ENCODE measurements around the gene NCCRP1. TPM values are rescaled to one million over a fixed set of nuclear protein-coding genes. Genes with fewer than 3 reads are reported as not detected.

NCCRP1 gene
- total RNA-seq, 2 experiments from 2014 or later, result not detected

GRCh38 chr19:39148939-39149529 lies 47.7 kb upstream of the NCCRP1 start:
- H3K36me3 ChIP-seq (ENCODE audit: insufficient read depth, low read length), result peaks cover 6% of the 10 kb centered on the region
- H3K79me2 ChIP-seq (ENCODE audit: insufficient read depth, low read depth, low read length), result peaks cover 10% of the 10 kb centered on the region; the same call in 1 of the 2 replicates
- no peak overlapping the region for H3K4me3 ChIP-seq (ENCODE audit: low read depth, low read length, poor library complexity, severe bottlenecking)
- no peak overlapping the region for H3K27ac ChIP-seq (ENCODE audit: low read depth, low read length, poor library complexity, severe bottlenecking)
- POLR2A ChIA-PET, result no interaction called here
- no peaks in the 10 kb centered on the region for H3K9me2 ChIP-seq (ENCODE audit: insufficient read depth, low read length)
- no peak for TF ChIP-seq EZH2phosphoT487 (IDR thresholded peaks at IDR 0.05; ENCODE audit: borderline replicate concordance, low read depth, low read length)
- TF ChIP-seq CTCF (conservative IDR thresholded peaks at IDR 0.05; ENCODE audit: low read length), result no peak
- H4K20me1 ChIP-seq (ENCODE audit: insufficient read depth, low read length), result no peaks in the 10 kb centered on the region
- CTCF ChIA-PET (ENCODE audit: unreplicated experiment), result interaction anchor here (0.6 kb wide), 1 partner anchor 20 kb away, joined by 3 read pairs; no protein-coding TSS in a partner anchor
- intact Hi-C loops (cut with micrococcal nuclease; ENCODE audit: unreplicated experiment), result no loop called here
- BruUV-seq (replicated peaks), result no TSS peak
- no peaks in the 10 kb centered on the region for H3K9me3 ChIP-seq (ENCODE audit: low read length)
- DNase-seq (ENCODE audit: low spot score), result no peak
- no peak overlapping the region for H2AFZ ChIP-seq (ENCODE audit: low read length)
- H3K4me2 ChIP-seq (ENCODE audit: low read length), result no peak overlapping the region
- no peaks in the 10 kb centered on the region for H3K4me1 ChIP-seq (ENCODE audit: insufficient read depth, low read length, poor library complexity, severe bottlenecking)

GRCh38 chr19:39150235-39150634 lies 46.5 kb upstream of the NCCRP1 start:
- TF ChIP-seq CTCF (conservative IDR thresholded peaks at IDR 0.05; ENCODE audit: low read length) (no peak), EZH2phosphoT487 (IDR thresholded peaks at IDR 0.05; ENCODE audit: borderline replicate concordance, low read depth, low read length) (no peak)
- H3K27ac ChIP-seq (ENCODE audit: low read depth, low read length, poor library complexity, severe bottlenecking), result no peak overlapping the region
- H4K20me1 ChIP-seq (ENCODE audit: insufficient read depth, low read length), result no peaks in the 10 kb centered on the region
- intact Hi-C loops (cut with micrococcal nuclease; ENCODE audit: unreplicated experiment), result no loop called here
- H3K4me1 ChIP-seq (ENCODE audit: insufficient read depth, low read length, poor library complexity, severe bottlenecking), result no peaks in the 10 kb centered on the region
- H3K4me3 ChIP-seq (ENCODE audit: low read depth, low read length, poor library complexity, severe bottlenecking), result no peak overlapping the region
- CTCF ChIA-PET (ENCODE audit: unreplicated experiment), result no interaction called here
- H2AFZ ChIP-seq (ENCODE audit: low read length), result no peak overlapping the region
- H3K9me2 ChIP-seq (ENCODE audit: insufficient read depth, low read length), result no peaks in the 10 kb centered on the region
- H3K79me2 ChIP-seq (ENCODE audit: insufficient read depth, low read depth, low read length), result peaks cover 10% of the 10 kb centered on the region; the same call in 1 of the 2 replicates
- H3K4me2 ChIP-seq (ENCODE audit: low read length), result no peak overlapping the region
- BruUV-seq (replicated peaks), result no TSS peak
- DNase-seq (ENCODE audit: low spot score), result no peak
- peaks cover 6% of the 10 kb centered on the region for H3K36me3 ChIP-seq (ENCODE audit: insufficient read depth, low read length)
- POLR2A ChIA-PET, result interaction anchor here (0.6 kb wide), 1 partner anchor 76 kb away, joined by 3 read pairs; no protein-coding TSS in a partner anchor
- no peaks in the 10 kb centered on the region for H3K9me3 ChIP-seq (ENCODE audit: low read length)

GRCh38 chr19:39150807-39151600 lies 45.8 kb upstream of the NCCRP1 start:
- ChIA-PET CTCF (ENCODE audit: unreplicated experiment) (no interaction called here), POLR2A (interaction anchor here (0.6 kb wide), 1 partner anchor 75 kb away, joined by 3 read pairs; no protein-coding TSS in a partner anchor)
- peaks cover 8% of the 10 kb centered on the region; the same call in 1 of the 2 replicates for H3K79me2 ChIP-seq (ENCODE audit: insufficient read depth, low read depth, low read length)
- TF ChIP-seq EZH2phosphoT487 (IDR thresholded peaks at IDR 0.05; ENCODE audit: borderline replicate concordance, low read depth, low read length), result no peak
- no peaks in the 10 kb centered on the region for H4K20me1 ChIP-seq (ENCODE audit: insufficient read depth, low read length)
- intact Hi-C loops (cut with micrococcal nuclease; ENCODE audit: unreplicated experiment), result no loop called here
- H3K27ac ChIP-seq (ENCODE audit: low read depth, low read length, poor library complexity, severe bottlenecking), result no peak overlapping the region
- H3K9me3 ChIP-seq (ENCODE audit: low read length), result no peaks in the 10 kb centered on the region
- H3K36me3 ChIP-seq (ENCODE audit: insufficient read depth, low read length), result peaks cover 6% of the 10 kb centered on the region
- DNase-seq (ENCODE audit: low spot score), result no peak
- BruUV-seq (replicated peaks), result no TSS peak
- no peaks in the 10 kb centered on the region for H3K9me2 ChIP-seq (ENCODE audit: insufficient read depth, low read length)
- H2AFZ ChIP-seq (ENCODE audit: low read length), result no peak overlapping the region
- H3K4me2 ChIP-seq (ENCODE audit: low read length), result no peak overlapping the region
- no peaks in the 10 kb centered on the region for H3K4me1 ChIP-seq (ENCODE audit: insufficient read depth, low read length, poor library complexity, severe bottlenecking)
- H3K4me3 ChIP-seq (ENCODE audit: low read depth, low read length, poor library complexity, severe bottlenecking), result no peak overlapping the region
